HG03442 (cell line): ENCODE measurements around the gene MTFMT.
"Not testable (repeated sequence)": the region's sequence is repeated elsewhere in the genome, so short reads cannot be mapped to it uniquely, and the experiment has no call there.

ENCODE experiments used
- ATAC-seq: cut with Tn5 transposase; IDR thresholded peaks from one replicate; pipeline ENCODE4 v1.9.1; 2021; ENCODE audit warnings: mild to moderate bottlenecking, moderate library complexity; ENCODE audit not compliant: unreplicated experiment

The MTFMT gene

GRCh38 chr15:65060641-65061397, 31.4 kb upstream of the MTFMT start:
- no peak for ATAC-seq

- ATAC-seq: no peak
These were observed 30.6 kb upstream of the MTFMT start for GRCh38 chr15:65059931-65060596.

GRCh38 chr15:65059369-65059750, 29.9 kb upstream of the MTFMT start:
- ATAC-seq: no peak

GRCh38 chr15:65058394-65059368, 29.2 kb upstream of the MTFMT start:
- ATAC-seq: no peak

GRCh38 chr15:65057549-65057940, 28.1 kb upstream of the MTFMT start:
- ATAC-seq: no peak

GRCh38 chr15:65056868-65057548, 27.6 kb upstream of the MTFMT start:
- no peak for ATAC-seq

- ATAC-seq: no peak
These were observed 26.7 kb upstream of the MTFMT start for GRCh38 chr15:65056106-65056505.

GRCh38 chr15:65055201-65055870, 25.9 kb upstream of the MTFMT start:
- no peak for ATAC-seq

- no peak for ATAC-seq
These were observed 25.1 kb upstream of the MTFMT start for GRCh38 chr15:65054333-65055200.

GRCh38 chr15:65052956-65053355, 23.5 kb upstream of the MTFMT start:
- no peak for ATAC-seq

- no peak for ATAC-seq
These were observed 21.8 kb upstream of the MTFMT start for GRCh38 chr15:65051266-65051665.

- no peak for ATAC-seq
These were observed 20.8 kb upstream of the MTFMT start for GRCh38 chr15:65050270-65050669.

- ATAC-seq: peak; percentile 84
These were observed 20.0 kb upstream of the MTFMT start for GRCh38 chr15:65049418-65049840.

- no peak for ATAC-seq
These were observed 18.8 kb upstream of the MTFMT start for GRCh38 chr15:65048241-65048640.

GRCh38 chr15:65044724-65045481, 15.5 kb upstream of the MTFMT start, which contains the start of gene SLC51B:
Gene SLC51B (plus strand): TSS chr15:65045387. CDS start chr15:65050005, 4,618 bp downstream.
- no peak for ATAC-seq

GRCh38 chr15:65044218-65044617, 14.8 kb upstream of the MTFMT start:
- not testable (repeated sequence) for ATAC-seq

GRCh38 chr15:65042776-65043327, 13.4 kb upstream of the MTFMT start:
- ATAC-seq: no peak

- ATAC-seq: no peak
These were observed 12.3 kb upstream of the MTFMT start for GRCh38 chr15:65041787-65042186.
